NCI-H345 (cell line): Measurements from ENCODE around the gene CDK18.

Source experiments
- DNase-seq: peaks from one replicate; lab custom pipeline; 2025; lab: John Stamatoyannopoulos, UW

CDK18 gene

GRCh38 chr1:205570173-205570501 is 65.7 kb downstream of the CDK18 start:
- no peak for DNase-seq

GRCh38 chr1:205570796-205571537 is 66.5 kb downstream of the CDK18 start:
- DNase-seq, result no peak

- no peak for DNase-seq
Observed at GRCh38 chr1:205571747-205572146, 67.3 kb downstream of the CDK18 start.

GRCh38 chr1:205572421-205572820 is 68.0 kb downstream of the CDK18 start:
- DNase-seq, result no peak

- no peak for DNase-seq
Observed at GRCh38 chr1:205575294-205575885, 70.9 kb downstream of the CDK18 start.

- DNase-seq, result no peak
Observed at GRCh38 chr1:205576011-205576410, 71.5 kb downstream of the CDK18 start.

GRCh38 chr1:205576805-205577761 is 72.6 kb downstream of the CDK18 start:
- DNase-seq, result no peak

- no peak for DNase-seq
Observed at GRCh38 chr1:205577874-205578658, 73.6 kb downstream of the CDK18 start.

GRCh38 chr1:205578780-205579571 is 74.5 kb downstream of the CDK18 start:
- no peak for DNase-seq

- DNase-seq, result no peak
Observed at GRCh38 chr1:205579711-205580110, 75.2 kb downstream of the CDK18 start.

GRCh38 chr1:205580140-205580922 is 75.9 kb downstream of the CDK18 start:
- no peak for DNase-seq

- no peak for DNase-seq
Observed at GRCh38 chr1:205580923-205581180, 76.4 kb downstream of the CDK18 start.

GRCh38 chr1:205581321-205581980 is 77.0 kb downstream of the CDK18 start:
- no peak for DNase-seq

- DNase-seq, result no peak
Observed at GRCh38 chr1:205582046-205582445, 77.6 kb downstream of the CDK18 start.
